Neuron (in vitro differentiated cells): ENCODE data around the gene PPP4R1.
"Not testable (repeated sequence)": the region's sequence is repeated elsewhere in the genome, so short reads cannot be mapped to it uniquely, and the experiment has no call there.

Source experiments
- H2AFZ ChIP-seq: one replicate; pipeline ENCODE4 v1.6.1; 2013; ENCODE audit warnings: low read depth, mild to moderate bottlenecking, inconsistent platforms, low read length, moderate library complexity
- H3K27me3 ChIP-seq: one replicate; pipeline ENCODE4 v1.6.1; 2013; ENCODE audit warnings: low read length; ENCODE audit not compliant: insufficient read depth
- H3K36me3 ChIP-seq: one replicate; pipeline ENCODE4 v1.6.1; 2013; ENCODE audit warnings: low read length; ENCODE audit not compliant: insufficient read depth
- H3K4me1 ChIP-seq: one replicate; pipeline ENCODE4 v1.6.1; 2013; ENCODE audit warnings: low read length; ENCODE audit not compliant: insufficient read depth
- H3K4me3 ChIP-seq: 2 replicates; pipeline ENCODE4 v1.5.1; 2013; ENCODE audit warnings: mild to moderate bottlenecking, low read length, moderate library complexity
- H3K9me3 ChIP-seq: one replicate; pipeline ENCODE4 v1.6.1; 2013; ENCODE audit warnings: low read length

Gene PPP4R1

GRCh38 chr18:9642799-9643462 lies 28.6 kb upstream of the PPP4R1 start:
- H3K4me1 ChIP-seq = peaks cover 24% of the 10 kb centered on the region
- no peaks in the 10 kb centered on the region for H3K36me3 ChIP-seq
- H2AFZ ChIP-seq = no peak overlapping the region
- no peaks in the 10 kb centered on the region for H3K9me3 ChIP-seq
- H3K27me3 ChIP-seq = no peaks in the 10 kb centered on the region
- H3K4me3 ChIP-seq = no peak overlapping the region

DNA sequence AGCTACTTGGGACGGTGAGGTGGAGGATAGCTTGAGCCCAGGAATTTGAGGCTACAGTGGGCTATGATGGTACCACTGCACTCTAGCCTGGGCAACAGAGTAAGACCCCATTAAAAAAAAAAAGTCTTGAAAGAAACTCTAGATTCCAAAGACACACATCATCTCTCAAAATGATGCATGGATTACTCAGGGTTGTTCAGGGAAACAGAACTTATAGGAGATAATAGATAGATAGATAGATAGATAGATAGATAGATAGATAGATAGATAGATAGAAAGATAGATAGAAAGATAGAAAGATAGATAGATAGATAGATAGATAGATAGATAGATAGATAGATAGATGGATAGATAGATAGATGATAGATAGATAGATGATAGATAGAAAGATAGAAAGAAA lies 26.7 kb upstream of the PPP4R1 start:
- peaks cover 24% of the 10 kb centered on the region for H3K4me1 ChIP-seq
- not testable (repeated sequence) for H3K36me3 ChIP-seq, H3K4me3 ChIP-seq, H2AFZ ChIP-seq, H3K9me3 ChIP-seq, H3K27me3 ChIP-seq

DNA sequence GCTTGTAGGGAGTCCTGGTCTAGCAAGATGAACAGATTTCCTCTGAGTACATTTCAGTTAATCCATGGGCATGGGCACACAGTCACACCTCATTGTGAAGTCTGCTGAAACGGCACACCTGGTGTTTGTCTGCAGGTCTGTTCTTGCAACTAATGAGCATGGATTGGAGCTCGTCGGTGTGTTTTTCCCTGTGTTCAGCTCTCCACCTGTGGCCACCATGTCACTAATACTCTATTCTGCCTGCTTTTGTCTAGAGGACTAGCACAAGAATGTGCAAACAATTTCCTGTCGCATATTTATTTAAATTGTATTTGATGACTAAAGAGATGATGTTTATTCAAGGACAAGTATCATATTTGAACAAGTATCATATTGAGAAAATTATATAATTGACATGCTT lies 24.5 kb upstream of the PPP4R1 start:
- no peaks in the 10 kb centered on the region for H3K27me3 ChIP-seq
- peaks cover 20% of the 10 kb centered on the region for H3K4me1 ChIP-seq
- H2AFZ ChIP-seq = no peak overlapping the region
- H3K36me3 ChIP-seq = no peaks in the 10 kb centered on the region
- H3K4me3 ChIP-seq = no peak overlapping the region
- H3K9me3 ChIP-seq = peaks cover 5% of the 10 kb centered on the region

GRCh38 chr18:9637036-9637767 lies 22.8 kb upstream of the PPP4R1 start:
- Histone ChIP-seq H3K27me3 (no peaks in the 10 kb centered on the region), H3K4me3 (no peak overlapping the region), H3K36me3 (no peaks in the 10 kb centered on the region), H3K9me3 (peaks cover 5% of the 10 kb centered on the region), H3K4me1 (peaks cover 7% of the 10 kb centered on the region), H2AFZ (no peak overlapping the region)

- Histone ChIP-seq H3K4me1 (no peaks in the 10 kb centered on the region), H3K27me3 (no peaks in the 10 kb centered on the region), H2AFZ (no peak overlapping the region), H3K9me3 (peaks cover 5% of the 10 kb centered on the region), H3K36me3 (no peaks in the 10 kb centered on the region), H3K4me3 (no peak overlapping the region)
Measured at GRCh38 chr18:9634856-9635255, 20.5 kb upstream of the PPP4R1 start.

- no peak overlapping the region for H3K4me3 ChIP-seq
Measured at GRCh38 chr18:9631814-9632496, 17.6 kb upstream of the PPP4R1 start.

GRCh38 chr18:9630444-9630843 lies 16.1 kb upstream of the PPP4R1 start:
- H3K4me1 ChIP-seq = peaks cover 5% of the 10 kb centered on the region
- H3K36me3 ChIP-seq = no peaks in the 10 kb centered on the region
- H2AFZ ChIP-seq = no peak overlapping the region
- no peaks in the 10 kb centered on the region for H3K27me3 ChIP-seq
- no peak overlapping the region for H3K4me3 ChIP-seq
- H3K9me3 ChIP-seq = peaks cover 3% of the 10 kb centered on the region

More at GRCh38 chr18:9631814-9632496, 17.6 kb upstream of the PPP4R1 start:
- Histone ChIP-seq H3K27me3 (no peaks in the 10 kb centered on the region), H3K36me3 (no peaks in the 10 kb centered on the region), H2AFZ (no peak overlapping the region), H3K4me1 (peaks cover 5% of the 10 kb centered on the region), H3K9me3 (peaks cover 5% of the 10 kb centered on the region)

DNA sequence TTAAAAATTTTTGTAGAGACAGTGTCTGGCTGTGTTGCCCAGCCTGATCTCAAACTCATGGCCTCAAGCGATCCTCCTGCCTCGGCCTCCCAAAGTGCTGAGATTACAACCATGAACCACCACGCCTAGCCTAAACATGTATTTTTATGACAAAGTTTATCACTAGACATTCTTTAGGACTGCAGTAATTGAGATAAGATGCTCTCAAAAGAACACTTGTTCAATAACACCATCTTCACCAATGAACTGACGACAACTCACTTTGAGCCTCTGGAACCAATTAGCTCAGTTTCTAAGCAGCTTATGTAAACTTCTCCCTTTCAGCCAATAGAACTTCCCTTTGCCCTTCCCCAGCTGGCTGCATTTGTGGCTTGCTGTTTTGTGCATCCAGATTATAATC lies 15.3 kb upstream of the PPP4R1 start:
- no peaks in the 10 kb centered on the region for H3K27me3 ChIP-seq
- H2AFZ ChIP-seq = no peak overlapping the region
- H3K36me3 ChIP-seq = no peaks in the 10 kb centered on the region
- peaks cover 5% of the 10 kb centered on the region for H3K4me1 ChIP-seq
- H3K4me3 ChIP-seq = no peak overlapping the region
- no peaks in the 10 kb centered on the region for H3K9me3 ChIP-seq

DNA sequence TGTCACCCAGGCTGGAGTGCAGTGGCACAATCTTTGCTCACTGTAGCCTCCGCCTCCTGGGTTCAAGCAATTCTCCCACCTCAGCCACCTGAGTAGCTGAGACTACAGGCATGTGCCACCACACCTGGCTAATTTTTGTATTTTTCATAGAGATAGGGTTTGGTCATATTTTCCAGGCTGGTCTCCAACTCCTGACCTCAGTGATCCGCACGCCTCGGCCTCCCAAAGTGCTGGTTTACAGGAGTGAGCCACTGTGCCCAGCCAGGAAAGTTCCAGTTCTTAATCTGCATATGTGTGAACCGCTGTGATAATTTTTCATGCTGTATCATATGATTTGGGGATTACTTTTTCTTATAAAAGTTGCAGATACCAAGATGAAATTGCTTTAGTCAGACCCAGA lies 14.6 kb upstream of the PPP4R1 start:
- H3K27me3 ChIP-seq = no peaks in the 10 kb centered on the region
- peaks cover 5% of the 10 kb centered on the region for H3K4me1 ChIP-seq
- no peak overlapping the region for H3K4me3 ChIP-seq
- no peak overlapping the region for H2AFZ ChIP-seq
- no peaks in the 10 kb centered on the region for H3K36me3 ChIP-seq
- no peaks in the 10 kb centered on the region for H3K9me3 ChIP-seq

DNA sequence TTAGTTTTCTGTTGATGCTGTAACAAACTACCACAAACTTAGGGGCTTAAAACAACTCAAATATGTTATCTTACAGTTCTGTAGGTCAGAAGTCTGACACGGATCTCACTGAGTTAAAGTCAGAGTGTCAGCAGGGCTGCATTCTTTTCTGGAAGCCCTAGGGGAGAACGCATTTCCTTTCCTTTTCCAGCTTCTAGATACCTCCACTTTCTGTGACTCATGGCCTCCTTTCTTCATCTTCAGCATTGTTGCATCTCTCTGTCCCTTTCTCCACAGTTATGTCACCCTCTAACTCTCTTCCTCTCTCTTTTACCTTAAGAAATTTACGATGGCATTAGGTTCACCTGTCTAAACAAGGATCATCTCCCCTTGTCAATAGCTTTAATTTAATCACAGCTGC lies 13.3 kb upstream of the PPP4R1 start:
- Histone ChIP-seq H2AFZ (no peak overlapping the region), H3K27me3 (no peaks in the 10 kb centered on the region), H3K4me3 (no peak overlapping the region), H3K9me3 (no peaks in the 10 kb centered on the region), H3K4me1 (peaks cover 5% of the 10 kb centered on the region), H3K36me3 (no peaks in the 10 kb centered on the region)

DNA sequence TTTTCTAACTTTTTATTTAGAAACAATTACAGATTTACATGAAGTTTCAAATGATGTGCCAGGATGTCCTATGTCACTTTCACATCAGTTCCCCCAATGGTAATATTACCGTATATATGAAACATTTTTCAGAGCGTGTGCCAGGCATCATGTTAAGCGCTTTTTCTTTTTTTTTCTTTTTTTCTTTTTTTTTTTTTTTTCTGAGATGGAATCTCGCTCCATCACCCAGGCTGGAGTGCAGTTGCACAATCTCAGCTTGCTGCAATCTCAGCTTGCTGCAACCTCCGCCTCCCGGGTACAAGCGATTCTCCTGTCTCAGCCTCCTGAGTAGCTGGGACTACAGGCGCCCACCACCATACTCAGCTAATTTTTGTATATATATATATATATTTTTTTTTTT lies 5.6 kb upstream of the PPP4R1 start:
- Histone ChIP-seq H3K4me3 (no peak overlapping the region), H3K4me1 (peaks cover 13% of the 10 kb centered on the region), H3K9me3 (no peaks in the 10 kb centered on the region)

DNA sequence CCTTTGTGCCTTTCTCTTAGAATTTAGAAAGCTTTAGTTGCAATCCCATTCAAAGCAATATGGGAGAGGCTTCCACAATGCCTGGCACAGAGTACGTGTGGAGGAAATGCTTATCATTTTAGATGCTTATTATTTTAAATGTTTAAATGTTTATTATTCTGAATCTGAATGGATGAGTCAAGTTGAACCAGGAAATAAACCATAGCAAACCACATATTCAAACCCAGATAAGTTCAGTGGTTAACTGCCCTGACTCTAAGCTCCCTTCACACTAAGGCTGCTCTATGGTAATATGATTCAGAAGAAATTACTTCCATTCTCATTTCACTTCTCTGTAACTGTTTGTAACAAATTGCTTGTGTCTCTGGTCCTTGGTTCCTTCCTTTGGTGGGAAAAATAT lies 5.2 kb upstream of the PPP4R1 start:
- peaks cover 13% of the 10 kb centered on the region for H3K4me1 ChIP-seq
- no peaks in the 10 kb centered on the region for H3K9me3 ChIP-seq
- no peak overlapping the region for H3K4me3 ChIP-seq
- H2AFZ ChIP-seq = no peak overlapping the region
- H3K36me3 ChIP-seq = no peaks in the 10 kb centered on the region
- no peaks in the 10 kb centered on the region for H3K27me3 ChIP-seq

More for the DNA sequence above, 5.6 kb upstream of the PPP4R1 start:
- no peaks in the 10 kb centered on the region for H3K27me3 ChIP-seq
- no peak overlapping the region for H2AFZ ChIP-seq
- no peaks in the 10 kb centered on the region for H3K36me3 ChIP-seq

- no peaks in the 10 kb centered on the region for H3K36me3 ChIP-seq
- H2AFZ ChIP-seq = no peak overlapping the region
- no peaks in the 10 kb centered on the region for H3K27me3 ChIP-seq
- H3K4me3 ChIP-seq = no peak overlapping the region
- H3K4me1 ChIP-seq = peaks cover 13% of the 10 kb centered on the region
- no peaks in the 10 kb centered on the region for H3K9me3 ChIP-seq
Measured at GRCh38 chr18:9619056-9619455, 4.7 kb upstream of the PPP4R1 start.
